Prostate gland (tissue), 2 donors: Measurements from ENCODE around the gene MAP2K3.

Experiments
- CTCF ChIP-seq, 4 experiments: fragments of 200-600 bp in 2 of 4; fragments of 450-650 bp in 2 of 4; sonication (generic) in 2 of 4; IDR thresholded peaks; 1 replicate in 3 of 4; 2 replicates in 1 of 4; pipeline ENCODE4 v1.5.1; 2016 to 2019; ENCODE audit warnings: antibody characterized with exemption in 4 of 4, mild to moderate bottlenecking in 2 of 4, moderate library complexity in 2 of 4
- POLR2AphosphoS5 ChIP-seq: sonication (generic); formaldehyde crosslinking; IDR thresholded peaks from one replicate; pipeline ENCODE4 v1.6.1; 2017; ENCODE audit warnings: antibody characterized with exemption

GRCh38 chr17:21285164-21286065 lies 904 bp downstream of the MAP2K3 start:
- no peak for TF ChIP-seq CTCF (IDR thresholded peaks at IDR 0.05)
- TF ChIP-seq POLR2AphosphoS5 = peak; percentile 13
